HepG2 (cell line): ENCODE results near the gene CTSG. TPM values are rescaled to one million over a fixed set of nuclear protein-coding genes. Genes with fewer than 3 reads are reported as not detected.
"Not testable (repeated sequence)": the region's sequence is repeated elsewhere in the genome, so short reads cannot be mapped to it uniquely, and the experiment has no call there.

Source experiments
- ATAC-seq: fragments of 200-7000 bp; cut with Tn5 transposase; 3 replicates; pipeline ENCODE4 v1.9.1; 2020; ENCODE audit warnings: mild to moderate bottlenecking, moderate library complexity
- BruUV-seq: library from RNA; stranded (reverse); fragments of 400-500 nt; replicated peaks from 2 replicates; lab custom pipeline; 2021; lab: Mats Ljungman, UMichigan
- CTCF ChIA-PET: fragments of 300-600 bp; formaldehyde crosslinking; extraction: SDS; loops from one replicate; lab custom pipeline; 2021; ENCODE audit warnings: low total read pairs, inconsistent platforms, low intra/inter-chr PET ratio; lab: Yijun Ruan, JAX
- POLR2A ChIA-PET: fragments of 350-600 bp; sonication (Branson Sonifier 250); formaldehyde crosslinking; loops from one replicate; lab custom pipeline; 2020; ENCODE audit warnings: antibody characterized with exemption, inconsistent platforms; lab: Yijun Ruan, JAX
- DNase-seq: peaks from one replicate; pipeline ENCODE4 v3.0.0-alpha.2; 2015; ENCODE audit warnings: low spot score
- FAIRE-seq: peaks from 3 replicates; lab custom pipeline; 2011; peaks lifted over from hg19 to GRCh38; lab: Jason Lieb, UNC
- H2AFZ ChIP-seq: one replicate; pipeline ENCODE4 v1.6.1; 2011; ENCODE audit warnings: low read length, inconsistent platforms
- H3K27ac ChIP-seq: fragments of 300-600 bp; 3 replicates; pipeline ENCODE4 v1.8.0; 2011; ENCODE audit warnings: mixed run types, mild to moderate bottlenecking, mixed read lengths, low read length, inconsistent platforms; ENCODE audit not compliant: insufficient read depth; ENCODE audit errors: extremely low read length
- H3K27me3 ChIP-seq, 2 experiments: fragments of 200-600 bp in 1 of 2; 2 replicates in 1 of 2; 3 replicates in 1 of 2; pipeline versions ENCODE4 v1.6.0 to v1.8.0; 2011; ENCODE audit warnings: low read length in 2 of 2, mild to moderate bottlenecking in 2 of 2, moderate library complexity in 2 of 2, inconsistent platforms in 1 of 2; ENCODE audit not compliant: insufficient read depth in 2 of 2, control insufficient read depth in 1 of 2
- H3K36me3 ChIP-seq, 2 experiments: fragments of 200-600 bp in 1 of 2; replicated peaks in 1 of 2; 2 replicates in 1 of 2; 3 replicates in 1 of 2; pipeline versions ENCODE4 v1.5.1 to v1.8.0; 2011; ENCODE audit warnings: low read length in 2 of 2, inconsistent platforms in 1 of 2; ENCODE audit not compliant: insufficient read depth in 2 of 2, control insufficient read depth in 1 of 2
- H3K4me1 ChIP-seq: 2 replicates; pipeline ENCODE4 v1.5.1; 2012; ENCODE audit warnings: low read length, inconsistent platforms; ENCODE audit not compliant: insufficient read depth
- H3K4me2 ChIP-seq: 2 replicates; pipeline ENCODE4 v1.6.0; 2011; ENCODE audit warnings: low read depth, low read length, inconsistent platforms
- H3K4me3 ChIP-seq, 3 experiments: fragments of 200-600 bp in 1 of 3; sonication (generic), shearing (Covaris generic) in 1 of 3; replicated peaks in 1 of 3; 2 replicates each; pipeline ENCODE4 v1.5.1; 2011 to 2016; ENCODE audit warnings: low read length in 3 of 3, inconsistent platforms in 2 of 3, low read depth in 2 of 3, mild to moderate bottlenecking in 2 of 3, control low read depth in 1 of 3, mixed read lengths in 1 of 3; ENCODE audit not compliant: insufficient read depth in 1 of 3
- H3K79me2 ChIP-seq: one replicate; pipeline ENCODE4 v1.6.1; 2011; ENCODE audit warnings: low read length, inconsistent platforms; ENCODE audit not compliant: insufficient read depth
- H3K9ac ChIP-seq: 2 replicates; pipeline ENCODE4 v1.6.0; 2011; ENCODE audit warnings: mild to moderate bottlenecking, low read depth, low read length, inconsistent platforms; ENCODE audit not compliant: insufficient read depth
- H3K9me3 ChIP-seq: 2 replicates; pipeline ENCODE4 v1.5.1; 2012; ENCODE audit warnings: mild to moderate bottlenecking, low read length
- H4K20me1 ChIP-seq: 2 replicates; pipeline ENCODE4 v1.6.0; 2011; ENCODE audit warnings: inconsistent platforms, mild to moderate bottlenecking, low read length, moderate library complexity; ENCODE audit not compliant: insufficient read depth
- BCL6 ChIP-seq: IDR thresholded peaks from 2 replicates; pipeline ENCODE4 v1.6.1; 2016; ENCODE audit warnings: missing genetic modification reagents, missing compliant biosample characterization
- FOXP4 ChIP-seq: sonication (generic); formaldehyde crosslinking; IDR thresholded peaks from 2 replicates; pipeline ENCODE4 v1.4.0; 2020; ENCODE audit warnings: missing genetic modification reagents
- HIVEP1 ChIP-seq: sonication (generic); formaldehyde crosslinking; IDR thresholded peaks from 2 replicates; pipeline ENCODE4 v1.4.0; 2020; ENCODE audit warnings: mild to moderate bottlenecking, missing genetic modification reagents
- HNF4A ChIP-seq: sonication (generic); formaldehyde crosslinking; IDR thresholded peaks from 2 replicates; pipeline ENCODE4 v1.4.0; 2020; ENCODE audit warnings: missing genetic modification reagents
- SALL1 ChIP-seq: sonication (generic); formaldehyde crosslinking; IDR thresholded peaks from 2 replicates; pipeline ENCODE4 v1.8.0; 2022; ENCODE audit warnings: mild to moderate bottlenecking, missing genetic modification reagents
- SIX1 ChIP-seq: sonication (generic); formaldehyde crosslinking; IDR thresholded peaks from 2 replicates; pipeline ENCODE4 v1.4.0; 2020; ENCODE audit warnings: missing genetic modification reagents, borderline replicate concordance
- TEAD3 ChIP-seq: optimal IDR thresholded peaks from 2 replicates; pipeline ENCODE3; 2016; ENCODE audit warnings: borderline replicate concordance
- THAP9 ChIP-seq: sonication (generic); formaldehyde crosslinking; IDR thresholded peaks from 2 replicates; pipeline ENCODE4; 2020; ENCODE audit warnings: missing genetic modification reagents, mild to moderate bottlenecking, borderline replicate concordance
- ZBTB7B ChIP-seq: sonication (generic); formaldehyde crosslinking; IDR thresholded peaks from 2 replicates; pipeline ENCODE4 v1.4.0; 2020; ENCODE audit warnings: missing genetic modification reagents
- ZNF207 ChIP-seq: fragments of 450-650 bp; IDR thresholded peaks from 2 replicates; pipeline ENCODE4 v1.6.1; 2016; ENCODE audit warnings: antibody characterized with exemption, borderline replicate concordance
- ZNF704 ChIP-seq: sonication (generic); formaldehyde crosslinking; IDR thresholded peaks from 2 replicates; pipeline ENCODE4 v1.8.1; 2023; ENCODE audit warnings: mild to moderate bottlenecking, inconsistent platforms, moderate library complexity, missing genetic modification reagents, borderline replicate concordance
- WGBS: methylation state at CpG from one replicate; pipeline ENCODE4 v1.1.6; 2017; ENCODE audit warnings: low lambda C conversion rate; 5-methylcytosine and 5-hydroxymethylcytosine counted together
- in situ Hi-C: cut with HindIII; loops from 2 replicates; pipeline ENCODE4 v1.10.0; 2017; ENCODE audit warnings: low pct_unique_long_range_greater_than_20kb; ENCODE audit not compliant: extremely low pct_ligation_motif_present
- intact Hi-C: fragments of 100-400 bp; cut with micrococcal nuclease; formaldehyde crosslinking; loops from one replicate; pipeline ENCODE4 v1.10.0; 2022; ENCODE audit not compliant: unreplicated experiment
- polyA plus RNA-seq, 8 experiments: library from polyadenylated mRNA; depleted of rRNA in 3 of 8; stranded (reverse) in 7 of 8; unstranded in 1 of 8; fragments of >200 nt; fragmentation: Illumina TruSeq in 4 of 8; extraction: Trizol in 4 of 8; gene quantifications; 2 replicates each; pipeline versions ENCODE4 v1.2.1 to v1.2.3, GENCODE V29; 2011 to 2016; ENCODE audit warnings: low read depth in 4 of 8, missing spikeins in 1 of 8, mixed read lengths in 1 of 8; ENCODE audit not compliant: insufficient read depth in 1 of 8
- total RNA-seq, 5 experiments: library from RNA; depleted of rRNA; stranded (reverse); fragments of >200 nt; fragmentation: Illumina TruSeq; extraction: Trizol; gene quantifications; 2 replicates each; pipeline ENCODE4 v1.2.3, GENCODE V29; 2016; ENCODE audit warnings: low read depth in 1 of 5

CTSG gene
- total and polyA plus RNA-seq, 2 of the 13 experiments (the other 11 are each of a cell fraction or from before 2014, with no cell fraction given) = not detected

- no peak for TF ChIP-seq ZNF207
- no peak for TF ChIP-seq BCL6 (CRISPR knock-in tag)
- TF ChIP-seq ZBTB7B (CRISPR knock-in tag) = no peak
- no peak for TF ChIP-seq SIX1
Measured at GRCh38 chr14:24534286-24534685, 41.8 kb downstream of the CTSG start (continued).

GRCh38 chr14:24525877-24526620 is 50.0 kb downstream of the CTSG start:
- POLR2A ChIA-PET, ATAC-seq, CTCF ChIA-PET, H3K27me3 ChIP-seq, H3K9ac ChIP-seq, H3K4me1 ChIP-seq, H3K36me3 ChIP-seq, H2AFZ ChIP-seq, intact Hi-C loops, H4K20me1 ChIP-seq, H3K79me2 ChIP-seq, BruUV-seq, H3K27ac ChIP-seq, DNase-seq, H3K9me3 ChIP-seq, in situ Hi-C loops, FAIRE-seq: not testable (repeated sequence)
- H3K4me2 ChIP-seq = peak overlapping the region; percentile 66
- 4% methylated on average over 15 of the region's 15 CpGs for WGBS
- H3K4me3 ChIP-seq = peak overlapping the region; percentile 15 to 51 (median 43); a peak in 5 of 6 replicates
- peak; percentile 45; the same call in 1 of the 2 replicates for TF ChIP-seq FOXP4 (CRISPR knock-in tag)
- 0 out of 2 replicates have a peak, but pooled peaks have one; percentile 24 for TF ChIP-seq THAP9 (CRISPR knock-in tag)
- TF ChIP-seq ZNF704 (CRISPR knock-in tag) = 0 out of 2 replicates have a peak, but pooled peaks have one; percentile 18
- TF ChIP-seq SALL1 = 0 out of 2 replicates have a peak, but pooled peaks have one; percentile 11
- TF ChIP-seq HNF4A (CRISPR knock-in tag) = peak; percentile 26; the same call in 1 of the 2 replicates
- TF ChIP-seq HIVEP1 (CRISPR knock-in tag) = 0 out of 2 replicates have a peak, but pooled peaks have one; percentile 30
- TF ChIP-seq TEAD3 = peak; percentile 32
